Measurements from ENCODE around the gene SGK2. TPM values are rescaled to one million over a fixed set of nuclear protein-coding genes. Genes with fewer than 3 reads are reported as not detected.

SGK2 gene
- total RNA-seq = 1 to 10 TPM in 1 of 2 donors, under 1 TPM in 1; 0.57 to 1.7 TPM

- H3K9me3 Mint-ChIP-seq = no peaks in the 10 kb centered on the region
- no peaks in the 10 kb centered on the region for H3K4me1 Mint-ChIP-seq (ENCODE audit: low read depth in 2 of 2)
- ATAC-seq (no peak), DNase-seq (ENCODE audit: low spot score) (no peak)
- peaks cover 0 to 5% of the 10 kb centered on the region in 2 donors for H3K27me3 Mint-ChIP-seq
- no peak within 1 kb of the TSS for H3K27ac Mint-ChIP-seq
- H3K36me3 Mint-ChIP-seq = no peaks in the 10 kb centered on the region
- H3K4me3 Mint-ChIP-seq = no peak within 1 kb of the TSS
Observed at GRCh38 chr20:43558412-43559146, at the start of gene SGK2. SGK2 (plus strand) TSS chr20:43559027; CDS start chr20:43566496, 7,469 bp downstream.

- ATAC-seq (no peak), DNase-seq (ENCODE audit: low spot score) (no peak)
- no peak overlapping the region for H3K27ac Mint-ChIP-seq
- H3K4me1 Mint-ChIP-seq (ENCODE audit: low read depth in 2 of 2) = peaks cover 4 to 13% of the 10 kb centered on the region in 2 donors
- peaks cover 8% of the 10 kb centered on the region in 2 donors for H3K27me3 Mint-ChIP-seq
- H3K4me3 Mint-ChIP-seq = no peak overlapping the region
- H3K36me3 Mint-ChIP-seq = no peaks in the 10 kb centered on the region
- H3K9me3 Mint-ChIP-seq = no peaks in the 10 kb centered on the region
Observed at GRCh38 chr20:43511879-43512278, 46.9 kb upstream of the SGK2 start.

- H3K4me1 Mint-ChIP-seq (ENCODE audit: low read depth in 2 of 2) = peaks cover 4 to 13% of the 10 kb centered on the region in 2 donors
- H3K27me3 Mint-ChIP-seq = peaks cover 6 to 8% of the 10 kb centered on the region in 2 donors
- DNase-seq (ENCODE audit: low spot score) = no peak
- no peaks in the 10 kb centered on the region for H3K9me3 Mint-ChIP-seq
- no peak for ATAC-seq
- H3K27ac Mint-ChIP-seq = peak overlapping the region; percentile 95 to 97
- peak overlapping the region; percentile 98 for H3K4me3 Mint-ChIP-seq
- no peaks in the 10 kb centered on the region for H3K36me3 Mint-ChIP-seq
Observed at GRCh38 chr20:43513372-43513930, 45.4 kb upstream of the SGK2 start.

- peak overlapping the region; percentile 95 to 97 for H3K27ac Mint-ChIP-seq
- no peaks in the 10 kb centered on the region for H3K9me3 Mint-ChIP-seq
- H3K27me3 Mint-ChIP-seq = peaks cover 2 to 5% of the 10 kb centered on the region in 2 donors
- H3K4me1 Mint-ChIP-seq (ENCODE audit: low read depth in 2 of 2) = peaks cover 4 to 13% of the 10 kb centered on the region in 2 donors
- peak overlapping the region; percentile 98 for H3K4me3 Mint-ChIP-seq
- H3K36me3 Mint-ChIP-seq = no peaks in the 10 kb centered on the region
- ATAC-seq (peak; percentile 95 to 96), DNase-seq (ENCODE audit: low spot score) (peak; percentile 96)
Observed at GRCh38 chr20:43513931-43514647, 44.7 kb upstream of the SGK2 start.

GRCh38 chr20:43514648-43514999 is 44.2 kb upstream of the SGK2 start:
- Mint-ChIP-seq H3K4me1 (ENCODE audit: low read depth in 2 of 2) (peaks cover 4 to 13% of the 10 kb centered on the region in 2 donors), H3K27me3 (no peaks in the 10 kb centered on the region), H3K36me3 (no peaks in the 10 kb centered on the region), H3K27ac (peak overlapping the region; percentile 95 to 97), H3K9me3 (no peaks in the 10 kb centered on the region), H3K4me3 (peak overlapping the region; percentile 98)
- DNase-seq (ENCODE audit: low spot score) = peak; percentile 61
- ATAC-seq = peak; percentile 0 to 9

GRCh38 chr20:43515628-43516027 is 43.2 kb upstream of the SGK2 start:
- Mint-ChIP-seq H3K27me3 (no peaks in the 10 kb centered on the region), H3K9me3 (no peaks in the 10 kb centered on the region), H3K36me3 (no peaks in the 10 kb centered on the region), H3K4me3 (no peak overlapping the region), H3K4me1 (ENCODE audit: low read depth in 2 of 2) (peaks cover 4 to 13% of the 10 kb centered on the region in 2 donors), H3K27ac (no peak overlapping the region)
- DNase-seq (ENCODE audit: low spot score) (no peak), ATAC-seq (no peak)

GRCh38 chr20:43516251-43516824 is 42.5 kb upstream of the SGK2 start:
- Mint-ChIP-seq H3K4me1 (ENCODE audit: low read depth in 2 of 2) (peaks cover 4 to 13% of the 10 kb centered on the region in 2 donors), H3K27me3 (no peaks in the 10 kb centered on the region), H3K27ac (no peak overlapping the region), H3K4me3 (no peak overlapping the region), H3K36me3 (no peaks in the 10 kb centered on the region), H3K9me3 (no peaks in the 10 kb centered on the region)
- ATAC-seq (no peak), DNase-seq (ENCODE audit: low spot score) (no peak)

- Mint-ChIP-seq H3K4me3 (no peak overlapping the region), H3K4me1 (ENCODE audit: low read depth in 2 of 2) (peaks cover 0 to 7% of the 10 kb centered on the region in 2 donors), H3K27ac (no peak overlapping the region), H3K36me3 (no peaks in the 10 kb centered on the region), H3K27me3 (peaks cover 5 to 8% of the 10 kb centered on the region in 2 donors), H3K9me3 (no peaks in the 10 kb centered on the region)
- ATAC-seq (no peak), DNase-seq (ENCODE audit: low spot score) (no peak)
Observed at GRCh38 chr20:43520074-43520630, 38.7 kb upstream of the SGK2 start.

- no peaks in the 10 kb centered on the region for H3K9me3 Mint-ChIP-seq
- DNase-seq (ENCODE audit: low spot score) (no peak), ATAC-seq (no peak)
- H3K4me3 Mint-ChIP-seq = no peak overlapping the region
- H3K4me1 Mint-ChIP-seq (ENCODE audit: low read depth in 2 of 2) = no peaks in the 10 kb centered on the region
- peaks cover 5 to 8% of the 10 kb centered on the region in 2 donors for H3K27me3 Mint-ChIP-seq
- no peaks in the 10 kb centered on the region for H3K36me3 Mint-ChIP-seq
- H3K27ac Mint-ChIP-seq = no peak overlapping the region
Observed at GRCh38 chr20:43525021-43525420, 33.8 kb upstream of the SGK2 start.

GRCh38 chr20:43528258-43528875 is 30.5 kb upstream of the SGK2 start:
- no peaks in the 10 kb centered on the region for H3K36me3 Mint-ChIP-seq
- no peak for DNase-seq (ENCODE audit: low spot score)
- no peak for ATAC-seq
- no peak overlapping the region for H3K27ac Mint-ChIP-seq
- H3K4me1 Mint-ChIP-seq (ENCODE audit: low read depth in 2 of 2) = no peaks in the 10 kb centered on the region
- no peaks in the 10 kb centered on the region for H3K9me3 Mint-ChIP-seq
- peaks cover 5 to 8% of the 10 kb centered on the region in 2 donors for H3K27me3 Mint-ChIP-seq
- H3K4me3 Mint-ChIP-seq = no peak overlapping the region

GRCh38 chr20:43529051-43529450 is 29.8 kb upstream of the SGK2 start:
- Mint-ChIP-seq H3K36me3 (no peaks in the 10 kb centered on the region), H3K27ac (no peak overlapping the region), H3K4me3 (no peak overlapping the region), H3K4me1 (ENCODE audit: low read depth in 2 of 2) (no peaks in the 10 kb centered on the region), H3K9me3 (no peaks in the 10 kb centered on the region), H3K27me3 (peaks cover 5 to 8% of the 10 kb centered on the region in 2 donors)
- DNase-seq (ENCODE audit: low spot score) (no peak), ATAC-seq (no peak)

- DNase-seq (ENCODE audit: low spot score) = no peak
- no peak for ATAC-seq
- H3K27ac Mint-ChIP-seq = no peak overlapping the region
Observed at GRCh38 chr20:43529457-43530153, 29.2 kb upstream of the SGK2 start.

More at GRCh38 chr20:43529457-43530153, 29.2 kb upstream of the SGK2 start:
- Mint-ChIP-seq H3K36me3 (no peaks in the 10 kb centered on the region), H3K9me3 (no peaks in the 10 kb centered on the region), H3K27me3 (peaks cover 3% of the 10 kb centered on the region in 2 donors), H3K4me3 (no peak overlapping the region), H3K4me1 (ENCODE audit: low read depth in 2 of 2) (no peaks in the 10 kb centered on the region)

Measured in natural killer cell treated with Interleukin-12 subunit alpha and Interleukin-12 subunit beta and Interleukin-15 and Interleukin-18, amount 100 ng/mL, for 72 hours (primary cell).